ENCODE data around the gene SLC6A15. TPM values are rescaled to one million over a fixed set of nuclear protein-coding genes. Genes with fewer than 3 reads are reported as not detected.

The SLC6A15 gene
- total RNA-seq, 1 experiment from 2014 or later: not detected

DNA sequence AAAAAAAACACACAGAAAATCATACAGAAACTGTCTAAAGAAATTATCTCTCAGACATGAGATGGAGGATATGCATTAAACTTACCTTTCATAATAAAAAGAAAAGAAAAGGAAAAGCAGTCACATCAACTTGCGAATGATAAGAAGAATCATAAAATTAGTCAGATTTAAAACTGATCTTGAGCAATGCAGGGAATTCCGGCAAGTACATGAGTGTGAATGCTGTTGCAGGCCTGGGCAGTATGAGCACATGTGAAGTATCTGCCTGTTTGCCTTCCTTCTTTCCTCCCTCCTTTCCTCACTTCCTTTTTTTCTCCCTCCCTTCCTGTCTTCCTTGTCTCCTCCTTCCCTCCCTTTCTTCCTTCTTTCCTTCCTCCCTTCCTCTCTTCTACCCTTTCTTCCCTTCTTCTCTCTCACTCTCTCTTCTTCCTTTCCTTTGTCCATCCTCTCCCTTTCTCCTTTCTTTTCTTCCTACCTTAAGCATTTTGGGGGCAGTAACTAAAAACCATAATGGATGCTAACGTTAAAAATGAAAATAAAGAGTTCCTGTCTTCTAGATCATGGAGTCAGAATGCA is 38.5 kb upstream of the SLC6A15 start:
- H3K27ac Mint-ChIP-seq (ENCODE audit: unreplicated experiment): no peak overlapping the region
- intact Hi-C loops (cut with micrococcal nuclease; ENCODE audit: unreplicated experiment): no loop called here
- no peaks in the 10 kb centered on the region for H3K36me3 Mint-ChIP-seq (ENCODE audit: insufficient read depth, unreplicated experiment)
- BruUV-seq (replicated peaks): no TSS peak
- CTCF ChIA-PET: no interaction called here
- no peak overlapping the region for H3K4me3 Mint-ChIP-seq (ENCODE audit: low read depth, unreplicated experiment)
- no peaks in the 10 kb centered on the region for H3K27me3 Mint-ChIP-seq (ENCODE audit: unreplicated experiment)
- TF ChIP-seq, protein P1, sequence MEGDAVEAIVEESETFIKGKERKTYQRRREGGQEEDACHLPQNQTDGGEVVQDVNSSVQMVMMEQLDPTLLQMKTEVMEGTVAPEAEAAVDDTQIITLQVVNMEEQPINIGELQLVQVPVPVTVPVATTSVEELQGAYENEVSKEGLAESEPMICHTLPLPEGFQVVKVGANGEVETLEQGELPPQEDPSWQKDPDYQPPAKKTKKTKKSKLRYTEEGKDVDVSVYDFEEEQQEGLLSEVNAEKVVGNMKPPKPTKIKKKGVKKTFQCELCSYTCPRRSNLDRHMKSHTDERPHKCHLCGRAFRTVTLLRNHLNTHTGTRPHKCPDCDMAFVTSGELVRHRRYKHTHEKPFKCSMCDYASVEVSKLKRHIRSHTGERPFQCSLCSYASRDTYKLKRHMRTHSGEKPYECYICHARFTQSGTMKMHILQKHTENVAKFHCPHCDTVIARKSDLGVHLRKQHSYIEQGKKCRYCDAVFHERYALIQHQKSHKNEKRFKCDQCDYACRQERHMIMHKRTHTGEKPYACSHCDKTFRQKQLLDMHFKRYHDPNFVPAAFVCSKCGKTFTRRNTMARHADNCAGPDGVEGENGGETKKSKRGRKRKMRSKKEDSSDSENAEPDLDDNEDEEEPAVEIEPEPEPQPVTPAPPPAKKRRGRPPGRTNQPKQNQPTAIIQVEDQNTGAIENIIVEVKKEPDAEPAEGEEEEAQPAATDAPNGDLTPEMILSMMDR (IDR thresholded peaks at IDR 0.05; ENCODE audit: unreplicated experiment): no peak
- H3K4me1 Mint-ChIP-seq (ENCODE audit: low read depth, unreplicated experiment): no peaks in the 10 kb centered on the region
- DNase-seq: no peak
- H3K9me3 Mint-ChIP-seq (ENCODE audit: low read depth, unreplicated experiment): no peaks in the 10 kb centered on the region

DNA sequence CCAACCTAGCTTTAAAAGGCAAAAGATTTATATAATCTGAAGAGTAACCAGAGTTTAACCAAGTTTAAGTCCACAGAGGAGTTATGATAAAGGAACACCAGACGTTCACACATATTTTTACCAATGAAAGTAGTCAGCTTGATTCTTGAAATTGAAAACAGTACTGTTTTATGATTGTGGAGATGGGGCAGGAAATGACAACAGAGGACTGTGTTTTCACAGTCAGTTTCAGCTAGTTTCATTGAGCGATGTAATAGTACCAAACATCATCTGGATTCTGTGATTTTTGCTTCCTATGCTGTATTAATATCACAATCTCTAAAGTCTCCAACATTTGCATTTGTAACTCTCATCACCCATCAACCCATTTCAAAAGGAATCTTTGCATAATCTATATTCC is 34.2 kb upstream of the SLC6A15 start:
- Mint-ChIP-seq H3K36me3 (ENCODE audit: insufficient read depth, unreplicated experiment) (no peaks in the 10 kb centered on the region), H3K27me3 (ENCODE audit: unreplicated experiment) (no peaks in the 10 kb centered on the region), H3K4me1 (ENCODE audit: low read depth, unreplicated experiment) (no peaks in the 10 kb centered on the region), H3K27ac (ENCODE audit: unreplicated experiment) (no peak overlapping the region), H3K9me3 (ENCODE audit: low read depth, unreplicated experiment) (no peaks in the 10 kb centered on the region), H3K4me3 (ENCODE audit: low read depth, unreplicated experiment) (no peak overlapping the region)
- DNase-seq: no peak
- no TSS peak for BruUV-seq (replicated peaks)
- TF ChIP-seq, protein P1 (IDR thresholded peaks at IDR 0.05; ENCODE audit: unreplicated experiment): no peak
- CTCF ChIA-PET: interaction anchor here (0.5 kb wide), 1 partner anchor 55 kb away, joined by 3 read pairs; no protein-coding TSS in a partner anchor
- intact Hi-C loops (cut with micrococcal nuclease; ENCODE audit: unreplicated experiment): no loop called here

DNA sequence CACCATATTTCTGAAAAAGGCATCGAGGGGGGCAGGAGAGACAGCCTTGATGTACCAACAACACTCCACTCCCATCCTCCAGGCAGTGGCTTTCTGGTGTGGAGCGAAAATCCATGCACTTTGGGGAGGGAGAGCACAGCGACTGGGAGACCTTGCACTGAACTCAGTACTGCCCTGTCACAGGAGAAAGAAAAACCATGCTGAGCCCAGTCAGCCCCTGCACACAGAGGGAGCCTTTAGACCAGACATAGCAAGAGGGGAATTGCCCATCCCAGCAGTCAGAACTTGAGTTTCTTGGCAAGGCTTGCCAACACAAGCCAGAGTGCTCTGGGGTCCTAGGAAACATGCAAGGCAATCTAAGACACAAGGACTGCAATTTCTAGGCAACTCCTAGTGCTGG is 24.8 kb upstream of the SLC6A15 start:
- TF ChIP-seq, protein P1 (IDR thresholded peaks at IDR 0.05; ENCODE audit: unreplicated experiment): no peak
- BruUV-seq (replicated peaks): no TSS peak
- H3K9me3 Mint-ChIP-seq (ENCODE audit: low read depth, unreplicated experiment): peaks cover 3% of the 10 kb centered on the region
- H3K27ac Mint-ChIP-seq (ENCODE audit: unreplicated experiment): no peak overlapping the region
- no peak for DNase-seq
- CTCF ChIA-PET: no interaction called here
- no peaks in the 10 kb centered on the region for H3K4me1 Mint-ChIP-seq (ENCODE audit: low read depth, unreplicated experiment)
- intact Hi-C loops (cut with micrococcal nuclease; ENCODE audit: unreplicated experiment): no loop called here
- no peak overlapping the region for H3K4me3 Mint-ChIP-seq (ENCODE audit: low read depth, unreplicated experiment)
- no peaks in the 10 kb centered on the region for H3K27me3 Mint-ChIP-seq (ENCODE audit: unreplicated experiment)
- no peaks in the 10 kb centered on the region for H3K36me3 Mint-ChIP-seq (ENCODE audit: insufficient read depth, unreplicated experiment)

DNA sequence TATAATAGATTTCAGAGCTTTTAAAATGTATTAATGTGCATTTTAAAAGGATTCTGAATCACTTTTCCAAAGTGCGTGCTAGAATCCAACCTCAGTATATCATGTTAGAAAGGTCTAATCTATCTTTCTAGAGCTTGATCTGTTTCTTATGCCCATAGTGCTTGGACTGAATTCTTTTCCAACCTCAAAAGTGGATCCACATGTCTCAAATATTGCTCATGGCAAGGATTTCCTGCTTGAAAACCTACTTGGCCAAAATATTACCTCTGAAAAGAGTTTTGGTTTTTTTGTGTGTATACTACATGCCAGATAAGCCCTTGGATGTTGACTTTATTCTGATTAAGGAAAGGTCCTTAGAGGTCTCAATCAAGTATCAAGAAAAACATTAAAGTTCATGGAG is 16.9 kb upstream of the SLC6A15 start:
- Mint-ChIP-seq H3K4me1 (ENCODE audit: low read depth, unreplicated experiment) (no peaks in the 10 kb centered on the region), H3K36me3 (ENCODE audit: insufficient read depth, unreplicated experiment) (no peaks in the 10 kb centered on the region), H3K9me3 (ENCODE audit: low read depth, unreplicated experiment) (peaks cover 3% of the 10 kb centered on the region), H3K27ac (ENCODE audit: unreplicated experiment) (no peak overlapping the region), H3K4me3 (ENCODE audit: low read depth, unreplicated experiment) (no peak overlapping the region), H3K27me3 (ENCODE audit: unreplicated experiment) (no peaks in the 10 kb centered on the region)
- no TSS peak for BruUV-seq (replicated peaks)
- DNase-seq: no peak
- intact Hi-C loops (cut with micrococcal nuclease; ENCODE audit: unreplicated experiment): no loop called here
- CTCF ChIA-PET: no interaction called here
- TF ChIP-seq, protein P1 (IDR thresholded peaks at IDR 0.05; ENCODE audit: unreplicated experiment): no peak

Measured in Calu3 (cell line).